ENCODE data around the gene AK5.

Gene AK5

GRCh38 chr1:77271852-77272580 is 9.8 kb upstream of the AK5 start:
- peak; percentile 12 for DNase-seq (ENCODE audit: low read depth, low spot score)
- POLR2A ChIA-PET, result no interaction called here

GRCh38 chr1:77273891-77274290 is 7.9 kb upstream of the AK5 start:
- ChIA-PET POLR2A (no interaction called here), CTCF (interaction anchor here (1.4 kb wide), 1 partner anchor 259 kb away, joined by 3 read pairs; no protein-coding TSS in a partner anchor)
- no peak for DNase-seq (ENCODE audit: low read depth, low spot score)
- TF ChIP-seq CTCF (IDR thresholded peaks at IDR 0.05; ENCODE audit: insufficient read depth, low read length, missing control alignments), result no peak
- no peak overlapping the region for H3K4me3 ChIP-seq (ENCODE audit: low read depth, low read length)

More at GRCh38 chr1:77271852-77272580, 9.8 kb upstream of the AK5 start:
- CTCF ChIA-PET, result interaction anchor here (1.0 kb wide), 1 partner anchor 264 kb away, joined by 3 read pairs; no protein-coding TSS in a partner anchor
- H3K4me3 ChIP-seq (ENCODE audit: low read depth, low read length), result no peak overlapping the region
- TF ChIP-seq CTCF (IDR thresholded peaks at IDR 0.05; ENCODE audit: insufficient read depth, low read length, missing control alignments), result no peak

- TF ChIP-seq CTCF (IDR thresholded peaks at IDR 0.05; ENCODE audit: insufficient read depth, low read length, missing control alignments), result no peak
- DNase-seq (ENCODE audit: low read depth, low spot score), result no peak
- ChIA-PET CTCF (no interaction called here), POLR2A (no interaction called here)
- H3K4me3 ChIP-seq (ENCODE audit: low read depth, low read length), result no peak overlapping the region
These were observed 6.6 kb upstream of the AK5 start for GRCh38 chr1:77275194-77275593.

GRCh38 chr1:77276941-77277340 is 4.9 kb upstream of the AK5 start:
- ChIA-PET CTCF (no interaction called here), POLR2A (no interaction called here)

GRCh38 chr1:77279929-77280328 is 1.9 kb upstream of the AK5 start:
- POLR2A ChIA-PET, result no interaction called here
- no peak for TF ChIP-seq CTCF (IDR thresholded peaks at IDR 0.05; ENCODE audit: insufficient read depth, low read length, missing control alignments)
- CTCF ChIA-PET, result no interaction called here
- no peak for DNase-seq (ENCODE audit: low read depth, low spot score)
- H3K4me3 ChIP-seq (ENCODE audit: low read depth, low read length), result no peak overlapping the region

More at GRCh38 chr1:77276941-77277340, 4.9 kb upstream of the AK5 start:
- no peak for DNase-seq (ENCODE audit: low read depth, low spot score)
- TF ChIP-seq CTCF (IDR thresholded peaks at IDR 0.05; ENCODE audit: insufficient read depth, low read length, missing control alignments), result no peak
- no peak overlapping the region for H3K4me3 ChIP-seq (ENCODE audit: low read depth, low read length)

GRCh38 chr1:77280962-77281361 is 857 bp upstream of the AK5 start:
- DNase-seq (ENCODE audit: low read depth, low spot score), result no peak
- POLR2A ChIA-PET, result interaction anchor here (0.6 kb wide), 1 partner anchor 223 kb away, joined by 3 read pairs; no protein-coding TSS in a partner anchor
- no peak overlapping the region for H3K4me3 ChIP-seq (ENCODE audit: low read depth, low read length)
- TF ChIP-seq CTCF (IDR thresholded peaks at IDR 0.05; ENCODE audit: insufficient read depth, low read length, missing control alignments), result no peak
- CTCF ChIA-PET, result interaction anchor here (1.2 to 1.8 kb wide), 5 partner anchors 11 to 296 kb away, joined by 3 to 8 read pairs (median 4); no protein-coding TSS in a partner anchor
